Sigmoid colon (tissue), 7 donors: ENCODE results near the gene BOC. TPM values are rescaled to one million over a fixed set of nuclear protein-coding genes. Genes with fewer than 3 reads are reported as not detected.

ENCODE experiments used
- DNase-seq: peaks from one replicate; pipeline ENCODE4 v3.0.0-alpha.2; 2019
- H3K27ac ChIP-seq, 4 donors: fragments of 200-600 bp; sonication (generic); one replicate each; pipeline ENCODE4 v1.5.1; 2016 to 2019; ENCODE audit warnings: mild to moderate bottlenecking in 1 of 4
- H3K27me3 ChIP-seq, 3 donors: fragments of 200-600 bp; sonication (generic); one replicate each; pipeline ENCODE4 v1.5.1; 2019; ENCODE audit warnings: mild to moderate bottlenecking in 1 of 3
- H3K36me3 ChIP-seq, 4 donors: fragments of 200-600 bp; sonication (generic); one replicate each; pipeline ENCODE4 v1.5.1; 2016 to 2019
- H3K4me1 ChIP-seq, 4 donors: fragments of 200-600 bp; sonication (generic); one replicate each; pipeline ENCODE4 v1.5.1; 2017 to 2019
- H3K4me3 ChIP-seq, 4 donors: fragments of 200-600 bp; sonication (generic); one replicate each; pipeline ENCODE4 v1.5.1; 2017 to 2019; ENCODE audit warnings: mild to moderate bottlenecking in 2 of 4, moderate library complexity in 1 of 4
- H3K9me3 ChIP-seq, 4 donors: fragments of 200-600 bp in 3 of 4; sonication (generic) in 3 of 4; one replicate each; pipeline versions ENCODE4 v1.5.1 to v1.6.1; 2013 to 2019
- EP300 ChIP-seq, 4 donors: sonication (generic); formaldehyde crosslinking; IDR thresholded peaks; one replicate each; pipeline ENCODE4 v1.6.1; 2017; ENCODE audit warnings: antibody characterized with exemption in 4 of 4
- POLR2A ChIP-seq, 2 donors: fragments of 450-650 bp; IDR thresholded peaks; one replicate each; pipeline ENCODE4 v1.6.1; 2016; ENCODE audit warnings: antibody characterized with exemption in 2 of 2, mild to moderate bottlenecking in 2 of 2, moderate library complexity in 2 of 2
- POLR2AphosphoS5 ChIP-seq, 4 donors: sonication (generic); formaldehyde crosslinking; IDR thresholded peaks; one replicate each; pipeline ENCODE4 v1.6.1; 2017; ENCODE audit warnings: antibody characterized with exemption in 4 of 4
- WGBS, 2 donors: extraction: QIAGEN DNeasy Blood & Tissue Kit; methylation state at CpG; one replicate each; pipeline ENCODE4 v1.1.7; 2013; 5-methylcytosine and 5-hydroxymethylcytosine counted together
- intact Hi-C: fragments of 100-400 bp; cut with DNase I; formaldehyde crosslinking; loops from one replicate; pipeline ENCODE4 v1.15.1; 2023
- polyA plus RNA-seq, 3 donors: library from polyadenylated mRNA; stranded (reverse); fragments of 200-250 nt; gene quantifications; one replicate each; pipeline ENCODE4 v1.2.3, GENCODE V29; 2013
- total RNA-seq, 4 donors: library from RNA; depleted of rRNA; stranded (reverse); fragments of >200 nt; gene quantifications; one replicate each; pipeline ENCODE4 v1.1.0, GENCODE V29; 2016
- TF ChIP-seq, protein P1 (sequence below), 4 experiments: fragments of 450-650 bp in 3 of 4; fragments of 200-600 bp in 1 of 4; IDR thresholded peaks; one replicate each; pipeline ENCODE4 v1.5.1; 2016 to 2019; ENCODE audit warnings: antibody characterized with exemption in 4 of 4, mild to moderate bottlenecking in 3 of 4, moderate library complexity in 2 of 4
- donor health status: healthy with polysubstance abuse.
- donor health status: Bipolar disorder and iron deficiency.
- donor health status: healthy.

Gene BOC
- total and polyA plus RNA-seq, 7 donors: 1.6 to 122 (median 80.3) TPM

DNA sequence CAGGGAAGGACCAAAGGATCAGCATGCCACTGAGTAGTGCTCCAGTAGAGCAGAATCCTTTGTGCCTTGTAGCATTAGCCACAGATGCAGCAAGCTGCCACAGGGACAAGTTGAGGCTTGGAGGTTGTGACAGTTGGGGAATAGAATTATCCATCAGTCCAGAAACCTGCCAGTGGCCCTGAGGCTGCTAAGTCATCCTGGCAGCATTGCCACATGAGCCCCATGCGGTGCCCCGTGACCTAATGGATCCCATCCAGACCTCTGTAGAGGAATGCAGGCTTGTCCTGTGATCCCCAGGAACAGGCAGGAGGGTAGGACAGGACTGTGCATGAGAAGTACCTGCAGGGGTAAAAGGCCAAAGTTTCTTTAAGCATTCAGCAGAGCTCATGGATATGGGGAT, 51.7 kb downstream of the BOC start:
- WGBS, 2 donors: 96 to 99% methylated on average over 2 of the region's 2 CpGs
- TF ChIP-seq EP300 (IDR thresholded peaks at IDR 0.05) (no peak), POLR2A (IDR thresholded peaks at IDR 0.05) (no peak), POLR2AphosphoS5 (IDR thresholded peaks at IDR 0.05) (no peak)
- TF ChIP-seq, protein P1, sequence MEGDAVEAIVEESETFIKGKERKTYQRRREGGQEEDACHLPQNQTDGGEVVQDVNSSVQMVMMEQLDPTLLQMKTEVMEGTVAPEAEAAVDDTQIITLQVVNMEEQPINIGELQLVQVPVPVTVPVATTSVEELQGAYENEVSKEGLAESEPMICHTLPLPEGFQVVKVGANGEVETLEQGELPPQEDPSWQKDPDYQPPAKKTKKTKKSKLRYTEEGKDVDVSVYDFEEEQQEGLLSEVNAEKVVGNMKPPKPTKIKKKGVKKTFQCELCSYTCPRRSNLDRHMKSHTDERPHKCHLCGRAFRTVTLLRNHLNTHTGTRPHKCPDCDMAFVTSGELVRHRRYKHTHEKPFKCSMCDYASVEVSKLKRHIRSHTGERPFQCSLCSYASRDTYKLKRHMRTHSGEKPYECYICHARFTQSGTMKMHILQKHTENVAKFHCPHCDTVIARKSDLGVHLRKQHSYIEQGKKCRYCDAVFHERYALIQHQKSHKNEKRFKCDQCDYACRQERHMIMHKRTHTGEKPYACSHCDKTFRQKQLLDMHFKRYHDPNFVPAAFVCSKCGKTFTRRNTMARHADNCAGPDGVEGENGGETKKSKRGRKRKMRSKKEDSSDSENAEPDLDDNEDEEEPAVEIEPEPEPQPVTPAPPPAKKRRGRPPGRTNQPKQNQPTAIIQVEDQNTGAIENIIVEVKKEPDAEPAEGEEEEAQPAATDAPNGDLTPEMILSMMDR (IDR thresholded peaks at IDR 0.05): no peak
- Histone ChIP-seq H3K4me1 (peaks cover 0 to 94% (median 68%) of the 10 kb centered on the region in 4 donors), H3K4me3 (no peak overlapping the region), H3K27me3 (no peaks in the 10 kb centered on the region), H3K9me3 (no peaks in the 10 kb centered on the region), H3K36me3 (peaks cover 0 to 36% (median 4%) of the 10 kb centered on the region in 4 donors), H3K27ac (peak overlapping the region in 3 of 4 donors; percentile 56 to 80 (median 72))
- peak; percentile 56 for DNase-seq
- intact Hi-C loops: no loop called here

DNA sequence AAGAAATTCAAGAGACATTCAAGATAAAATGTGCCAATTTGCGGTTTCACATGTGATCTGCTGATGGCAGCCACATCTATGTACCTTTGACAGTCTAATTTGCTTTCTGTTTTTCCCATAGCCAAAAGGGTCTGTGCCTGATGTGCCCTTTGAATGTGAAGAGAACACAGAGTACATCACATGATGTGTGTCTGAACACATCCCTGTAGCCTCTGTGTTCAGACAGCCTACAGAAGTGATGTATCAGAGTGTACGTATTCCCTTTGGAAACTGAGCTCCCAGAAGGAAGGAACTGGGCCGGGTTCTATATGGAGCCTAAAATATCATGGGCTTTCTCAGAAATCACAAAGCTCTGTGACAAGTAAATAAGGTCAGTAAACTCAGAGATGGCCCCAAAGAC, 52.4 kb downstream of the BOC start:
- Histone ChIP-seq H3K4me1 (peaks cover 0 to 94% (median 71%) of the 10 kb centered on the region in 4 donors), H3K27ac (peak overlapping the region in 2 of 4 donors; percentile 48 to 72), H3K27me3 (no peaks in the 10 kb centered on the region), H3K9me3 (no peaks in the 10 kb centered on the region), H3K36me3 (peaks cover 3 to 43% (median 8%) of the 10 kb centered on the region in 4 donors), H3K4me3 (no peak overlapping the region)
- DNase-seq: peak; percentile 9
- WGBS, 2 donors: 87 to 91% methylated on average over 3 of the region's 3 CpGs
- intact Hi-C loops: no loop called here
- no peak for TF ChIP-seq POLR2A (IDR thresholded peaks at IDR 0.05)
- TF ChIP-seq EP300 (IDR thresholded peaks at IDR 0.05): no peak
- TF ChIP-seq POLR2AphosphoS5 (IDR thresholded peaks at IDR 0.05): no peak
- TF ChIP-seq, protein P1 (IDR thresholded peaks at IDR 0.05): no peak

GRCh38 chr3:113264283-113265131, 53.1 kb downstream of the BOC start:
- intact Hi-C loops: no loop called here
- H3K4me3 ChIP-seq: no peak overlapping the region
- H3K4me1 ChIP-seq: peaks cover 0 to 87% (median 64%) of the 10 kb centered on the region in 4 donors
- peak; percentile 64 for DNase-seq
- 81 to 84% methylated on average over 10 of the region's 10 CpGs for WGBS, 2 donors
- H3K9me3 ChIP-seq: no peaks in the 10 kb centered on the region
- no peaks in the 10 kb centered on the region for H3K27me3 ChIP-seq
- H3K36me3 ChIP-seq: peaks cover 10 to 50% (median 14%) of the 10 kb centered on the region in 4 donors
- H3K27ac ChIP-seq: peak overlapping the region in 3 of 4 donors; percentile 5 to 72 (median 48)
- TF ChIP-seq, protein P1 (IDR thresholded peaks at IDR 0.05): no peak
- TF ChIP-seq POLR2A (IDR thresholded peaks at IDR 0.05): no peak
- TF ChIP-seq EP300 (IDR thresholded peaks at IDR 0.05): no peak

GRCh38 chr3:113265231-113265630, 53.9 kb downstream of the BOC start:
- intact Hi-C loops: no loop called here
- TF ChIP-seq, protein P1 (IDR thresholded peaks at IDR 0.05): no peak
- TF ChIP-seq POLR2AphosphoS5 (IDR thresholded peaks at IDR 0.05): no peak
- TF ChIP-seq EP300 (IDR thresholded peaks at IDR 0.05): no peak
- TF ChIP-seq POLR2A (IDR thresholded peaks at IDR 0.05): no peak
- H3K4me1 ChIP-seq: peaks cover 0 to 79% (median 58%) of the 10 kb centered on the region in 4 donors

More at GRCh38 chr3:113265231-113265630, 53.9 kb downstream of the BOC start:
- Histone ChIP-seq H3K27me3 (no peaks in the 10 kb centered on the region), H3K36me3 (peaks cover 16 to 57% (median 21%) of the 10 kb centered on the region in 4 donors), H3K4me3 (no peak overlapping the region), H3K9me3 (no peaks in the 10 kb centered on the region), H3K27ac (peak overlapping the region in 2 of 4 donors; percentile 5 to 48)
- 86 to 91% methylated on average over 5 of the region's 5 CpGs for WGBS, 2 donors
- DNase-seq: no peak
